GM21526 (cell line): ENCODE measurements around the gene TCAIM.
"Not testable (repeated sequence)": the region's sequence is repeated elsewhere in the genome, so short reads cannot be mapped to it uniquely, and the experiment has no call there.

Source experiments
- ATAC-seq: cut with Tn5 transposase; IDR thresholded peaks from one replicate; pipeline ENCODE4 v1.9.1; 2021; ENCODE audit warnings: moderate library complexity; ENCODE audit not compliant: unreplicated experiment, low FRiP score

TCAIM gene

DNA sequence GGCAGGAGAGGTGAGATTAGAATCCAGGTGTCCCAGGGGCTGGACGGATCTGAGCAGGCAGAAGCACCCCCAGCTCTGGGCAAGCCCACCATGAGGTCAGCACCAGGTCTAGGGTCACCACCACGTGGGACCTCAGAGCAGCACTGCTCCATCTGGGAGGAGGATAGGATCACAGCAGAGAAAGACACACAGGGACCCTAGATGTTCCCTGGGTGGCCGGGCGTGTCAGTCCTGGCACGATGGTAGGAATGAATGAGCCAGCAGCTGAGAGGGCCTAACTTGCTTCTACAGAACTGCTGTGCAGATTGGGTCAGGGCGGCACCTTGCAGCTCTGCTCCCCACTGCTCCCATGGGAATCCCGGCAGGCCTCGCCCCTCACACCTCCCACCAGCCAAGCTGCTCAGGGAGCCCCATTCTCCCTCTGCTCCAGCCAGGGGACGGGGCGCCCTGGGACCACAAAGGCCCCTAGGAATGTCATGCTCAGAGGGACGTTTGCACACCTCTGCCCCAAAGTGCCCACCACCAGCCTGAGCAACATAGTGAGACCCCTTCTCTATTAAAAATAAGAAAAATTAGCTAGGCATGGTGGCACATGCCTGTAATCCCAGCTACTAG, 72.6 kb downstream of the TCAIM start:
- no peak for ATAC-seq

DNA sequence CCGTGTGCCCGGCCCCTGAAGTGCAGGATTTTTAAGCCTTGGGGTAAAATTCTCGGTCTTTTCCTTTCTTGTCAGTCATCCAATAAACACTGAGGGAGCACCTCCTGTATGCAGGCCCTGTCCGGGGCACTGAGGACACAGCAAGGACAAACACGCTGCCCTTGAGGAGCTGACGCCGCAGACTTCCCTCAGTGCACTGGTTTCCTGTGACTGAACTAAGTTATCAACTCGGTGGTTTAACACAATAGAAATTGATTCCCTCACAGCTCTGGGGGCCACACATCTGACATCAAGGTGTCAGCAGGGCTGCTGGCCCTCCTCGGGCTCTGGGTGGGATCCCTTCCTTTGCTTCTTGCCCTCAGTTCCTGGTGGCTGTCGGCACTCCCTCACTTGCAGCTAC, 73.8 kb downstream of the TCAIM start:
- no peak for ATAC-seq

DNA sequence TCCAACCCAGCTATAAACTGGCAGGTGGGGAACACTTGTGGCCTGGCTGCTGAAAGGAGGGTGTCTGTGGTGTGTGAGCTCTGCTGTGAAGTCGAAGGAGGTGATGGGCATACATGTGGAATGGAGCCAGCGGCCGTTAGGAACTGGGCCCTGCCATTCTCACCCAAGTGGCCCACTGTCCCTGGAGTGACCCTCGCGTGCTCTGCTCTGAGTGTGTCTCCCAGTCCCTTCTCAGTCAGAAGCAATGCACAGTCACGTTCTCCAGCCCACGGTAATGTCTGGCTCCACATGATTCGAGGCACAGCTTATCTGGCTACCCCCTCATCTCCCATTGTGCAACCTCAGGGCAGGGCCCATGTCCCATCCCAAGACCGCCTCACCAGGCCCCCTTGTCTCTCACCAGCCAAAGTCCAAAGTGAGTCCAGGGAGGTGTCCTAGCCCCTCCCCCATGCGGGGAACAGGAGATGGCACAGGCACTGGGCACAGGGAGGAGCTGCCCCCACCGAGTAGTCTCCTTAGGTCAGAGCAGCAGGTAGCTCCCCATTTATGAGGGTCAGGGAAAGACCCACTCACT, 76.0 kb downstream of the TCAIM start:
- ATAC-seq = no peak

- ATAC-seq = no peak
Observed at GRCh38 chr3:44415421-44415820, 76.9 kb downstream of the TCAIM start.

GRCh38 chr3:44416031-44417030, 77.8 kb downstream of the TCAIM start:
- ATAC-seq = no peak

DNA sequence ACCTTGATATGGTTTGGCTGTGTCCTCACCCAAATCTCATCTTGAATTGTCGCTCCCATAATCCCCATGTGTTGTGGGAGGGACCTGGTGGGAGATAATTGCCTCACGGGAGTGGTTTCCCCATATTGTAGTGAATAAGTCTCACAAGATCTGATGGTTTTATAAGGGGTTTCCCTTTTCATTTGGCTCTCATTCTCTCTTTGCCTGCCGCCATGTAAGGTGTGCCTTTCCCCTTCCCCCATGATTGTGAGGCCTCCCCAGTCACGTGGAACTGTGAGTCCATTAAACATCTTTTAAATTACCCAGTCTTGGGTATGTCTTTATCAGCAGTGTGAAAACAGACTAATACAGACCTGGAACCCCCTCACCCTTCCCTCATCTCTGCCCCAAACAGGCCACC, 79.6 kb downstream of the TCAIM start:
- ATAC-seq = not testable (repeated sequence)

DNA sequence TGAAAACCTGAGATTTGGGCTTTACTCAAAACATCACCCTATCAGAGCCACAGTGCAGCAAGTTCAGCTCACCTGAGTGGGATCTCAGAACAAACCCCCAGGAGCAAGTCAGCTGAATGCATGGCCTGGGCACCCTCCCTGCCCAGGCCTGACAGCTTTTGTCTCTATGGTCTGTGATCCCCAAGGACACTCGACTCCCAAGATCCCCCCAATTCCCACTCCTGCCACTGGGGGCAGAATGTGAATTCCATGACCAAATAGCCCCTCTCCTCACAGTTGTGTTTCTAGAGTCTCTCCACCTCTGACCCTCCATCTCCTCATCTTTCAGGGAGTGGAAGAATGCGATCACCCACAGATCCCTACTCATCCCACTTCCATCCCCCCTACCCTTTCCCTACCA, 80.0 kb downstream of the TCAIM start:
- ATAC-seq = no peak

DNA sequence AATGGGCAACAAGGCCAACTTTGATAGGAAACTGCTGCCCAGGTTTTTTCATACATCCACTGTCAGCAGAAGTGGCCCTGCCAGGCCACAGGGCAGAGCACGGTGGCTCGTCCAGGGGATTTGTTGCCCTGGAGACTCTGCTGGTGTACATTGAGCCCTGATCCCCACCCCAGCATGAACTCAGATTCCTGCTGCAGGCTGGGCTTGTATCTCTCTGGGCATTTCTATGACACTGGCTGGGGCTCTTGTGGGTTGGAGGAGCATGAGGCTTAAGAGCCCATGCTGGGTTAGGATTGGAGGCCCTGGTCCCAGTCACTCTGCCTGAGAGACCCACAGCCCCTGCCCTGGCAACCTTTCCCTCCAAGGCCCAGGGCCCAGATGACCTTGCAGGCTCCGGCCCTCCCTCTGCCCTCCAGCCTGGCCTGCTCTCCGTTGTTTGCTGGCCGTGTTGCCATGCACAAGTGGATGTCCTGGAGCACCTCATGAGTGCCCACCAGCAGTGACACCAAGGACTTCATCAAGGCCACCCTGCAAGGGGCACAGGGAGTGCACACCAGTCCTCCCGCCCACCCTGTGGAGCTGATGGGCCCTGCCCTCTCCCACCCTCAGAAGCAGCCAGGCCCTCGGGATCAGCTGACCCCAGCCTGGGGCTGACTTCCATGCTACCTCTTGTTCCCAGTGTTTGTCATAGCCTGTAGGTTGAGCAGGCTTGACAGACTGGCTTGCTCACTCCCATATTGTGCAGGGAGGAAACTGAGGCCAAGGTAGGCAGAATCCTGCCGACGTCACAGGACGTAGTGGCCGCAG, 80.8 kb downstream of the TCAIM start:
- ATAC-seq = no peak

DNA sequence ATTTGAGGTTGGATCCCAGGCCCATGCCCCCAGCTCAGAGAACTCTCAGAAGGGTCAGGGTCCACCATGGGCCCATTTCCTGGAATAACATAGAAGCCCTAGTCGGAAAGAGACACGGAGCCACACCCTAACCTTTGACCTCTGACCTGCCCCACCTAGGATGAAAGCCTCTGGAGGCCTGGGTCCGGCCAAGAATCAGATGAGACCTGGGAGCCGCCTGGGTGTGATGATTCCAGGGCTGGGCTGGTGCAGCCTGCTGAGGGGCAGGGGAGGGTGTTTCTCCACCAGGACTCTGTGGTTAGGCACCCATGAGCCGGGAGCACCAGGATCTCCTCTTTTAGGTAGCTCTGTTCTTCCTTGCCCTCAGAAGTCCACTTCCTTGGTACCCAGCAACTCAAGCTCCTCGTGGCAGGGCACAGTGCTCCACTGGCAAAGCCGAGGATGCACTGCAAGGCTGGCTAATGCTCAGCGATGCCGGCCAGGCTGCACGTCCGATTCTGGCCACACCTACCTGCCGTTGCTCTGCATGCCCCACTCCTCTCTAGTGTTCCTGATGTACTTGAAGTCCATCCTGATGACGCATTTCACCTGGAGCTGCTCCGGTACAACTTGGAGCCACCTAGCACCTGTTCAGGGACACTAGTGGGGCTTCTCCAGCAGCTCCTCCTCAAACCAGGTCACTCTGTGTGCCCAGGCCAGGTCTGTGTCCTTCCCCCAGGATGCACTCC, 81.5 kb downstream of the TCAIM start:
- ATAC-seq = no peak

DNA sequence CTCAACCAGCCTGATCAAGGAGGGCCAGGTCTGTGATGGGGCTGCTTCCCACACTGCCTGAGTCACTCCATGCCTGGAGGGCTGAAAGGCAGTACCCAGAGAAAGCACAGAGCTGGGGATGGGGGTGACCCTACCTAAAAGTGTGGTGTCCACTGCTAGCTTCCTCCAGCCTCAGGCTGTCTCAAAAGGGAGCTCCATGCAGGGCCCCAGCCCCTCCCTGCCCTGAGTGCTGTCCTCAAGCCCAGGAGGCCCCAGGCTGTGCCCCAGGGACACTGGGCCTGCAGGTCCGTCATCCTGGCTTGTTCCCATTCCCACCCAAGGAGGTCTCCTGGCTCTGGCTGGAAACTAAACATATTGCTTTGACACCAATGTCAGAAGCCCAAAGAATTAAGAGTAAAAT, 82.1 kb downstream of the TCAIM start:
- ATAC-seq = no peak

DNA sequence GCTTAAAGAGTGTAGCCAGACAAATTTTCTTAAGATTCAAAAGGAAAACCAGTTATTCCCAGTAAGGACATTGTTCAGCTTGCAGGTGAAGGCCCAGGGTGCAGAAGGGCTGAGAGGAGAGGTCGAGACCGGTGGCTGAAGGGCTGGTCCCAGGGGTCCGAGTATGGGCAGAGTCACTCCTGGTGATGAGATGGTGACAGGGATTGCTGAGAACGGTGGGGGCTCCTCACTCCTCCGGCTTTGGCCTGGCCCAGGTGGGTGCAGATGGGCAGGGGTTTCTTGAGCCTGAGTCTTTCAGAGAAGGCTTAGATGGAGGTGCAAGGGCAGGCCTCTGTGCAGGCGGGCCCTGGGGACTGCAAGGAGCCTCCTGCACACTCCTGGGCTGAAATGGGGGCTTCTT, 82.7 kb downstream of the TCAIM start:
- ATAC-seq = no peak

- ATAC-seq = no peak
Observed at GRCh38 chr3:44424758-44425157, 86.2 kb downstream of the TCAIM start.

DNA sequence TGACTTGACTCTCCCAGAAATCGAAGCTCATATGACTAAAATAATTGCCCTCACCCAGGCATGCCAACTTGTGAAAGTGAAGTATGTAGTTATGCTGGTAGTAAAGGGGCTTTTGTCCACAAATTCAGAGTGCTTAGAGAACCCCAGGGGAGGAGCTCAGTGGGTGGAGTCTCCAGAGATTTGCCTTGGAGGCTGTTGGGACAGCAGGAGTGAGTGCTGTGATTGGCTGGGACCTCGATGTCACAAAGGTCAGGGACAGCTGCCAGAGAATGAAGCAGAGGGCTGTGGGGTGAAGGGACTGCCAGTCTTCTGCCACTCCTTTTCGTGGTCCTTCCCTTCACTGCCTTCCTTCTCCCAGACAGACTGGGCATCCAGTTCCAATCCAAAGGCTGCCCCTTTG, 89.1 kb downstream of the TCAIM start:
- no peak for ATAC-seq

DNA sequence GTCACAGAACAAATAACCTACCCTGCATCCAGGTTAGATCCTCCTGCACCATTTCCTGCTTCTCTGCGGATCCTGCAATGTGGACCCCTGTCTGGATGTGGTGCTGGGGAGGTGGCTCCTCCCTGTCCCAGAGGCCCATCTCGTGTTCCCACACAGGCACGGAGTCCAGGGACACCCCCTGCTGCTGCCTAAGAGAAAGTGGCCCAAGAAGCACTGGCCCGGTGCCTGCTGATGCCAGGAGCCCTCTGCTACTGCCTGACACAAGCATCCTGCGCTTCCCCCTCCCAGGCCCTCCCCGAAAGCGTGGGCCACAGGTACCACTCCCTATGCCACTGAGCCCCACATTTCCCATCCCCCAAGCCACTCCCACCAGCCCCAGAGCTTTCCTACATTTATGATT, 90.3 kb downstream of the TCAIM start:
- ATAC-seq = no peak

- ATAC-seq = no peak
Observed at GRCh38 chr3:44429459-44429858, 90.9 kb downstream of the TCAIM start.

- no peak for ATAC-seq
Observed at GRCh38 chr3:44430466-44430865, 91.9 kb downstream of the TCAIM start.

GRCh38 chr3:44434834-44435510, 96.4 kb downstream of the TCAIM start:
- no peak for ATAC-seq

DNA sequence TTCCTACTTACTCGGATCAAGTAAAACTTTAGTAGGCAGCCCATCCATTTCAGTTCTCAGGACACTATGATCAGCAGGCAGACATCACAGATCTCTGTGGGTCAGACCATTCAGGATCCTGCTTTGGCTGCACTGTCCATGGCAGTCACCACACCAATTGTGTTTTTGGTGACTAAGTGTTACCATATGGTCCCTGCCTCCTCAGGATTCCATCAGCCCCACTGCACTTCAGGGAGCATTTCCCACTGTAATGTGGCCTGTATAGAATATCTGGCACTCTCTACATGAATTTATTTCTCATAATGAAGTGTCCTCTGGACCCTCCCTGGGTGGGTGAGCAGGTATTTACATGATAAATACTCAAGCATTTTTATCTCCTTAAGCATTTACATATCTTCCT, 97.6 kb downstream of the TCAIM start:
- no peak for ATAC-seq

- no peak for ATAC-seq
Observed at GRCh38 chr3:44437800-44438199, 99.2 kb downstream of the TCAIM start.
